Activated T-helper 2 cell treated with anti-CD3 and anti-CD28 coated beads, Interferon-gamma antibody, Interleukin-2, Interleukin-4, amounts not matched to agents 10 μg/mL and 5 μg/mL and 100 μg/mL, durations not matched to agents 14 hours and 24 hours and 36 hours (primary cell): ENCODE data around the gene SLC25A47. TPM values are rescaled to one million over a fixed set of nuclear protein-coding genes. Genes with fewer than 3 reads are reported as not detected.

Experiments used
- DNase-seq: peaks from one replicate; pipeline ENCODE4 v3.0.0; 2021; ENCODE audit warnings: low spot score
- H3K27ac Mint-ChIP-seq: one replicate; pipeline ENCODE4 v1.8.0; 2021; ENCODE audit warnings: mixed read lengths
- H3K27me3 Mint-ChIP-seq: one replicate; pipeline ENCODE4 v1.8.0; 2021; ENCODE audit warnings: low read depth, mixed read lengths
- H3K36me3 Mint-ChIP-seq: one replicate; pipeline ENCODE4 v1.8.0; 2021; ENCODE audit warnings: low read depth, mixed read lengths
- H3K4me1 Mint-ChIP-seq: one replicate; pipeline ENCODE4 v1.8.0; 2021; ENCODE audit warnings: low read depth, mixed read lengths
- H3K4me3 Mint-ChIP-seq: one replicate; pipeline ENCODE4 v1.8.0; 2021; ENCODE audit warnings: low read depth, mild to moderate bottlenecking, moderate library complexity, mixed read lengths
- H3K9me3 Mint-ChIP-seq: one replicate; pipeline ENCODE4 v1.8.0; 2021; ENCODE audit warnings: mixed read lengths
- intact Hi-C: fragments of 100-400 bp; cut with micrococcal nuclease; formaldehyde crosslinking; loops from one replicate; pipeline ENCODE4 v1.15.1; 2023
- total RNA-seq: library from RNA; stranded (reverse); gene quantifications from 2 replicates; pipeline ENCODE4 v1.2.3, GENCODE V29; 2022

Gene SLC25A47
- total RNA-seq, 1 donor from 2014 or later = not detected

- peaks cover 14% of the 10 kb centered on the region for H3K27me3 Mint-ChIP-seq
- no peaks in the 10 kb centered on the region for H3K9me3 Mint-ChIP-seq
- H3K36me3 Mint-ChIP-seq = no peaks in the 10 kb centered on the region
- no peak for DNase-seq
- H3K4me1 Mint-ChIP-seq = peaks cover 6% of the 10 kb centered on the region
- H3K27ac Mint-ChIP-seq = no peak overlapping the region
- H3K4me3 Mint-ChIP-seq = no peak overlapping the region
- intact Hi-C loops = no loop called here
Observed at GRCh38 chr14:100312877-100313400, 10.2 kb upstream of the SLC25A47 start.

DNA sequence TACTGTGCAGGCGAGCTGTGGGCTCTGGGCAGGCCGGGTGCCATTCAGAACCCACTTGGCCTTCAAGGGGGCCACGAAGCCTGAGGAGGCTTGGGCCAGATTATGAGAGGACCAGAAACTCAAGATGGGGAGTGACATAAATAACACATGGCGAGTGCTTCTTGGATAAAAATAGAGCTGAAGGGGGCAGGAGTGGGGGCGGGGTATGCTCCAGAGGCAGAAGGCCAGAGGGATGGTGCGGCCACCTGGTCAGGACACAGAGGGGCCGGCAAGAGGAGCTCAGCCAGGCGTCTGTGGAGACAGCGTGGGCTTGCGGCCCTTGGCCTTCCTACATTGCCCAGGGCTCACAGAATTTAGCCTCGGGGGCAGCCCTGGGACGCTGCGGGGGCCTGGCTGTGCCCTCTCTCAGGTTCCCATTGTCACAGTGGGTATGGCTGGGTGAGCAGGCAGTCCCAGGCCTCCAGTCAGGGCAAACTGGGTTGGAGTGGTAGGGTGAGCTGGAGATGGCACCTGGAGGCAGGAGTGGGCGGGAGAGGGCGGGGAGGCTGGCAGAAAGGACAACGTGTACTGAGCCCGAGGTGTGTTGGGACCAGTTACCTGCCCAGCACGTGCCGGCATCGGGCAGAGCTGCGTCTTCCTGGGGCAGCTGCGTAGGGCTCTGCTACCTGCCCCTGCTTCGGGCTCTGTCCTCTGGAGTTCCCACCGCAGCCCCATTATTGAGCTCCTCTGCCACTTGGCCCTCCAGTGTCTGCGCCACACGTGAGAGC, 9.5 kb upstream of the SLC25A47 start:
- Mint-ChIP-seq H3K27ac (no peak overlapping the region), H3K27me3 (peaks cover 10% of the 10 kb centered on the region), H3K4me3 (no peak overlapping the region), H3K9me3 (no peaks in the 10 kb centered on the region), H3K4me1 (peaks cover 4% of the 10 kb centered on the region), H3K36me3 (no peaks in the 10 kb centered on the region)
- intact Hi-C loops = no loop called here
- DNase-seq = no peak

DNA sequence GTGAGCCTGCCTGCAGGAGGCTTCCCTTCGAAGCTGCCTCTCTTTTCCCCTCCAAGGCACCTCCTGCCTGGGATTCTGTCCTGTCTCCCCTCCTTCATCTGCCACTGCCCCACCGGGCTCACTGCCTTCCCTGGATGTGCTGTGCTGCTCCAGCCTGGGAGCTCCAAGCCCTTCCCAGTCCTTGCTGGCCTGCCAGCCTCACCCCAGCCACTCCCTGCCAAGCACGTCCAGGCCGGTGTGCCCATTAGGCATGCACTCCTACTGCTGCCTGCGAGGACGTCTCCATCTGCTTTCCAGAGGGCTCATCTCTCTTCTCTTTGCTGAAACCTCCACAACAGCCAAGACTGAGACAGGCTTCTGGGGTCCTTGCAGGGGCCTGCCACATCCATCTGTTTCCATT, 8.4 kb upstream of the SLC25A47 start:
- H3K27me3 Mint-ChIP-seq = peaks cover 5% of the 10 kb centered on the region
- no peak overlapping the region for H3K4me3 Mint-ChIP-seq
- intact Hi-C loops = no loop called here
- H3K9me3 Mint-ChIP-seq = no peaks in the 10 kb centered on the region
- no peak for DNase-seq
- no peaks in the 10 kb centered on the region for H3K36me3 Mint-ChIP-seq
- peaks cover 3% of the 10 kb centered on the region for H3K4me1 Mint-ChIP-seq
- no peak overlapping the region for H3K27ac Mint-ChIP-seq

DNA sequence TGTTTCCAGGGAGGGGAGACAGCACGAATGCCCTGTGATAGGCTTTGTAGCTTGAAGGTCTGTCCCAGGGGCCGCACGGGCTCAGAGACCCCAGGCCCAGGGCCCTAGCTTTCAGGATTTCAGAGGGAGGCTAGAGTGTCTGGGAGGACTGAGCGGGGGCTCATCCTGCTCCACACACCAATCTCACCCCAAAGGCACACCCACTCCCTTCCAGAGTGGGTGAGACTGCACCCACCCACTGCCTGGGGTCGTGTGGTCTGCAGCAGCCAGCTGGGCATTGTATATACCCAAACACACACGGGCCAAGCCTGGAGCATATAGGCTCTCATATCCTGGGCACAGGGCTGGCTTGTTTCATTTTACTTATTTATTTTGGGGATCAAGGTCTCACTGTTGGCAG, 5.8 kb upstream of the SLC25A47 start:
- Mint-ChIP-seq H3K4me1 (peaks cover 5% of the 10 kb centered on the region), H3K27me3 (peaks cover 4% of the 10 kb centered on the region), H3K9me3 (no peaks in the 10 kb centered on the region), H3K36me3 (no peaks in the 10 kb centered on the region), H3K27ac (no peak overlapping the region), H3K4me3 (no peak overlapping the region)
- intact Hi-C loops = no loop called here
- DNase-seq = no peak

DNA sequence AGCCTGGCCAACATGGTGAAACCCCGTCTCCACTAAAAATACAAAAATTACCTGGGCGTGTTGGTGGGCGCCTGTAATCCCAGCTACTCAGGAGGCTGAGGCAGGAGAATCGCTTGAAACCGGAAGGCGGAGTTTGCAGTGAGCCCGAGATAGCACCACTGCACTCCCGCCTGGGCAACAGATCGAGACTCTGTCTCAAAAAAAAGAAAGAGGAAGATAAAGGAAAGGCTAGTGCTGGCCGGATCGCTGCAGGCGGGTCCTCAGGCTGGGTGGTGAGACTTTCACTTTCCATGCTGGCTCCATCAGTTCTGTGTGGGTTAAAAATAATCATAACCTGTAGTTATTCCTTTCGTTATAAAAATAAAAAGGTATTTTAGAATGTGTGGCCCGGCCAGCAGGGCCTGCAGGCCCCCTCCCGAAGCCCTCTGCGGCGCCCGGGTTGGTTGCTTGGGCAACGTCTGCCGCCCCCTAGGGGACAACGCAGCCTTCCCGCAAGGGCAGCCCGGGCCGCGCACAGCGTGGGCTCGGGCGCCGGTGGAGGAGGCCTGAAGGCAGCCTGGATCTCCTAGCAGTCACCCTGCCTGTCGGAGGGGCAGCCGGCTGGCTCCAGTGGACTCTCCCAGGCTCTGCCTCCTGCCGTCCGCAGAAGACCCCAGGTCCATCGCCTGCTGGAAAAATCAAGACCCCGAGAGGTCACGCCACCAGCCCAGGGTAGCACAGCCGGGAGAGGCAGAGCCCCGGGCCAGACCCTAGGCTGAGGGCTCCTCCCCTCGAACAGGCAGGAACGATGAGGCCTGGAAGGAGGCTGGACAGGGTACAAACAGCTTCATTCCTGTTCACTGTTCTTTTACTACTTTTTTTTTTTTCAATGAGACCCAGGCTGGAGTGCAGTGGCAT, 5.0 kb upstream of the SLC25A47 start:
- intact Hi-C loops = no loop called here
- Mint-ChIP-seq H3K27ac (no peak overlapping the region), H3K4me3 (peak overlapping the region; percentile 39), H3K9me3 (no peaks in the 10 kb centered on the region), H3K27me3 (no peaks in the 10 kb centered on the region), H3K36me3 (no peaks in the 10 kb centered on the region), H3K4me1 (peaks cover 5% of the 10 kb centered on the region)
- peak; percentile 48 for DNase-seq

- Mint-ChIP-seq H3K27ac (no peak overlapping the region), H3K4me1 (peaks cover 5% of the 10 kb centered on the region), H3K9me3 (no peaks in the 10 kb centered on the region), H3K27me3 (no peaks in the 10 kb centered on the region), H3K4me3 (no peak overlapping the region), H3K36me3 (no peaks in the 10 kb centered on the region)
- no peak for DNase-seq
- intact Hi-C loops = no loop called here
Observed at GRCh38 chr14:100320157-100320856, 2.8 kb upstream of the SLC25A47 start.

- Mint-ChIP-seq H3K4me3 (no peak overlapping the region), H3K36me3 (no peaks in the 10 kb centered on the region), H3K9me3 (no peaks in the 10 kb centered on the region), H3K27me3 (no peaks in the 10 kb centered on the region), H3K4me1 (peaks cover 5% of the 10 kb centered on the region), H3K27ac (no peak overlapping the region)
- DNase-seq = no peak
- intact Hi-C loops = no loop called here
Observed at GRCh38 chr14:100321473-100322137, 1.5 kb upstream of the SLC25A47 start.

GRCh38 chr14:100322138-100322957, 791 bp upstream of the SLC25A47 start:
- Mint-ChIP-seq H3K27ac (no peak overlapping the region), H3K36me3 (no peaks in the 10 kb centered on the region), H3K4me1 (peaks cover 5% of the 10 kb centered on the region), H3K27me3 (no peaks in the 10 kb centered on the region), H3K4me3 (no peak overlapping the region), H3K9me3 (no peaks in the 10 kb centered on the region)
- DNase-seq = no peak
- intact Hi-C loops = no loop called here

GRCh38 chr14:100323942-100324307, 786 bp downstream of the SLC25A47 start:
- intact Hi-C loops = no loop called here
- H3K9me3 Mint-ChIP-seq = no peaks in the 10 kb centered on the region
- peaks cover 1% of the 10 kb centered on the region for H3K4me1 Mint-ChIP-seq
- no peaks in the 10 kb centered on the region for H3K36me3 Mint-ChIP-seq
- no peaks in the 10 kb centered on the region for H3K27me3 Mint-ChIP-seq
- no peak for DNase-seq
- no peak overlapping the region for H3K27ac Mint-ChIP-seq
- H3K4me3 Mint-ChIP-seq = no peak overlapping the region

DNA sequence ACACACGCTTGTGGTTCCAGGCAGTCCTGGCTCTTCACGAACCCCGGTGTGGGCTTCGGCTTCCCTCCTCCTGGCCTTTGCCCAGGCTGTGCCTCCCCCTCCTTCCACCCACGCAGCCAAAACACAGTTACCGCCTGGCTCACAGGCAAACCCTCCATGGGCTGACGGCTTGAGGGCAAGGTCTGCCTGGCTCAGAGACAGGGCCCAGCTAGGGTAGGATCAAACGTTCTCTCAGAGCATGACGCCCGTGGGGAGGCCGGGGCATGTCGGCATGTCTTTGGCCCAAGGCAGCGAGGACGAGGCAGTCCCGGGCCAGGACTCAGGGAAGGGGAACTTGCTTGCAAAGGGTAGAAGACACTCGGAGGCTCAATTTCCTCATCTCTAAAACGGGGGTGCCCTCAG, 2.1 kb downstream of the SLC25A47 start:
- no peak for DNase-seq
- Mint-ChIP-seq H3K27ac (no peak overlapping the region), H3K27me3 (no peaks in the 10 kb centered on the region), H3K9me3 (no peaks in the 10 kb centered on the region), H3K4me3 (no peak overlapping the region), H3K36me3 (no peaks in the 10 kb centered on the region), H3K4me1 (peaks cover 1% of the 10 kb centered on the region)
- intact Hi-C loops = no loop called here

- DNase-seq = no peak
- no peaks in the 10 kb centered on the region for H3K27me3 Mint-ChIP-seq
- H3K4me1 Mint-ChIP-seq = no peaks in the 10 kb centered on the region
- H3K4me3 Mint-ChIP-seq = no peak overlapping the region
- H3K9me3 Mint-ChIP-seq = no peaks in the 10 kb centered on the region
- H3K27ac Mint-ChIP-seq = no peak overlapping the region
- intact Hi-C loops = no loop called here
- no peaks in the 10 kb centered on the region for H3K36me3 Mint-ChIP-seq
Observed at GRCh38 chr14:100325958-100326357, 2.8 kb downstream of the SLC25A47 start.

GRCh38 chr14:100327128-100327527, 4.0 kb downstream of the SLC25A47 start:
- H3K27ac Mint-ChIP-seq = no peak overlapping the region
- no peaks in the 10 kb centered on the region for H3K4me1 Mint-ChIP-seq
- no peak for DNase-seq
- no peaks in the 10 kb centered on the region for H3K9me3 Mint-ChIP-seq
- no peaks in the 10 kb centered on the region for H3K27me3 Mint-ChIP-seq
- H3K4me3 Mint-ChIP-seq = no peak overlapping the region
- no peaks in the 10 kb centered on the region for H3K36me3 Mint-ChIP-seq
- intact Hi-C loops = no loop called here
